GM19328 (cell line): ENCODE measurements around the gene ST8SIA2.

Experiments used
- ATAC-seq: cut with Tn5 transposase; IDR thresholded peaks from one replicate; pipeline ENCODE4 v1.9.1; 2021; ENCODE audit warnings: mild to moderate bottlenecking, moderate library complexity; ENCODE audit not compliant: unreplicated experiment

The ST8SIA2 gene, protein sequence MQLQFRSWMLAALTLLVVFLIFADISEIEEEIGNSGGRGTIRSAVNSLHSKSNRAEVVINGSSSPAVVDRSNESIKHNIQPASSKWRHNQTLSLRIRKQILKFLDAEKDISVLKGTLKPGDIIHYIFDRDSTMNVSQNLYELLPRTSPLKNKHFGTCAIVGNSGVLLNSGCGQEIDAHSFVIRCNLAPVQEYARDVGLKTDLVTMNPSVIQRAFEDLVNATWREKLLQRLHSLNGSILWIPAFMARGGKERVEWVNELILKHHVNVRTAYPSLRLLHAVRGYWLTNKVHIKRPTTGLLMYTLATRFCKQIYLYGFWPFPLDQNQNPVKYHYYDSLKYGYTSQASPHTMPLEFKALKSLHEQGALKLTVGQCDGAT

DNA sequence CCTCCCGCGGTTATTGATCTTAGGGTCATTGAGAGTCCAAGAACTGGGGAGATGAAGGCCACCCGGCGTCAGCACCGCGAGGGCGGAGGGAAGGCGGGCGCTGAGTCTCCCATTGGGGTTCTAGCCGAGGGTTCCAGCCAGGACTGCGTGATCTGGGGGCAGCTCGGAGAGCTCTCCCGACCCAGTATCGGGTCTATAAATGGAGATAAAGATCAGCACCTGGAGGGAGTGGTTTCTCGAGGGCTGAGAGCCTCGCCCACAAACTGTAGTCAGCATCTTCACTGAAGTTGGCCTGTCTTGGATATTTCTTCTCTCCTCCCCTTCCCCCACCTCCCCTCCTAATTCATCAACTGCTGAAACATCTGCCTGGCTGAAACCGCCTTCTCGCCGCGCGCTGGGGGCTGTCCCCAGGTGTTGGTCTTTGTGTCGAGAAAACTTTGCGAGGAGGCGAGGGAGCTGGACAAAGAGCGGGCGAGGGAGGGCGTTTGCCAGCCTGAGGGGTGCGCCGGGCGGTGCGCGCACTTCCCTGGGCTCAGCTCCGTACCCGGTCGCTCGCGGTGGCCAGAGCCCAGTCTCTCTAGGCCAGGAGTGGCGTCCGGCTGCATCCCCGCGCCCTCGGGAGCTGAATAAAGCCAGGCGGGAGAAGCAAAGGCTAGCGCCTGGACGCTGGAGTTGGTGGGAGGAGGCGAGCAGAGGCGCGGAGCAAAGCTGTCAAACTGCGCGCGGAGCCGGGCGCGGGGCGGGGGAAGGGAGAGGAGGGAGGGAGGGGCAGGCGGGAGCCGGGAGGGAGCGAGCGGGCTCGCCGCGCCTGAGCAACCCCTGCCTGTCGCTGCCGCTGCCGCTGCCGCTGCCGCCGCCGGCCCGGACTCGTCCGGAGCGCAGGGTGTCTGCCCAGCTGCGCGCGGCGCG, at the start of gene ST8SIA2:
Gene ST8SIA2, plus strand, starts transcription at position 811 of the 909 bp plus-strand sequence. CDS start 184 bp downstream, outside the sequence.
- ATAC-seq: no peak

DNA sequence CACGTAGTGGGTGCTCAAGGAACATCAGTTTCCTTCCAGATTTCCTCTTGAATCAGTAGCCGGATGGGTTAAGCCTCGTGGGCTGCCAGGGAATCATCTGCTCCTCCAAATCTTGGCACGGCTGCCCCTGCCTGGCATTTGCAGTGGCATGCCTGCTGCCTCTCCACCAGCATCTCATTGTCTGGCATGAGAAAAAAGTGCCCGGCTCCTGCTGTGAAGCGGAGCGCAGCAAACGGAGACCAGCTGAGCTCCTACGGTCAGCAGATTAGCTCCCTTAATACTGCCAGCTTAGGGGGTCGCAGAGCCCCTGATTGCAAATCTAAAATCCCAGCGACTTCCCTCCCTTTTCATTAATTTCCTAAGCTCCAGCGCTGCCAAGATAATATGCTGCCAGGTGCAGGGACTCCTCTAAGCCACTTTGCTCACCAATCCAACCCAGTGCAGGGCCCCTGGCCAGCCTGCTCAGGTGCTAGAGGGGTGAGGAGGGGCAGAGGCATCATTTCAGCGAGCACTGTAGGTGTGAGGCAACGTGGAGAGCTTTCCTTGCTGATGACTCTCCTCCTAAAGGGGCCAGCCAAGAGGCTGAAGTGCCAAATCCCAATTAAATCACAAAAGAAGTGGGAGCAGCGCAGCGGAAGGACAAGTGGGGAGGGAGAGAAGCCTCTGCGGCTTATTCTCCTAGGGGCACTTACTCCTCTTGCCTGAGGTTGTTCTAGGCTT, 49.6 kb upstream of the ST8SIA2 start:
- no peak for ATAC-seq

DNA sequence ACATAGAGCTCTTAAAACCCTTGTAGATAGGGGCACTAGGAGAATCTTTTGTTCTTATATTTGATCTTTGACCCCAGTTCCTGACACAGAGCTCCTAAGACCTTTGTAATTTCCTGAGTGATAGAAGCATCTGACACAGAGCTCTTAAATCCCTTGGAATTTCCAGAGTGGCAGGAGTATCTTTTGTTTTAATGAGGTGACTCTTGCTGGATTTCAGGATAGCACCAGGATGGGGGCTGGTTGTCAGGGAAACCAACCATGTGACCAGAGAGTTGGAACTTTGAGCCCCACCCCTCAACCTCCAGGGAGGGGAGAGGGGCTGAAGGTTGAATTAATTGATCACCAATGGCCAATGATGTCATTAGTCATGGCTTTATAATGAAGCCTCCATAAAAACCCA, 47.6 kb upstream of the ST8SIA2 start:
- ATAC-seq: no peak

DNA sequence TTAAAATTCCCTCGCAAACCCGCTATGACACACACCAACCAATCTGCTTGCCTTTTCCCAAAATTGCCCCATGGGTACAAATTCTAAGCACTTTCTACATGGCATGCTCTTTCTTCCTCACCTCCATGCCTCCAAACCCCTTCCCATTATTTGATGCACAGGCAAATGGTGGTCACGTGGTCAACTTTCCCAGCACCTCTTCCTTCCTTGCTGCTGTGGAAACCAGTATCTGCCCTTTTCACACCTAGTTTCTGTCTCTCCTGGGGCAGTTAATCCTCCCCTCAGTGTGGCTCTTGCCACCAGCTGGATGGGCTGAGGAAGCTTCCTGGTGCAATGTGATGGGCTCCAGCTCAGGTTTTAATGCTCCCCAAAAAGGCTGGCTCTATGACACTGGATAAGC, 38.4 kb upstream of the ST8SIA2 start:
- no peak for ATAC-seq

DNA sequence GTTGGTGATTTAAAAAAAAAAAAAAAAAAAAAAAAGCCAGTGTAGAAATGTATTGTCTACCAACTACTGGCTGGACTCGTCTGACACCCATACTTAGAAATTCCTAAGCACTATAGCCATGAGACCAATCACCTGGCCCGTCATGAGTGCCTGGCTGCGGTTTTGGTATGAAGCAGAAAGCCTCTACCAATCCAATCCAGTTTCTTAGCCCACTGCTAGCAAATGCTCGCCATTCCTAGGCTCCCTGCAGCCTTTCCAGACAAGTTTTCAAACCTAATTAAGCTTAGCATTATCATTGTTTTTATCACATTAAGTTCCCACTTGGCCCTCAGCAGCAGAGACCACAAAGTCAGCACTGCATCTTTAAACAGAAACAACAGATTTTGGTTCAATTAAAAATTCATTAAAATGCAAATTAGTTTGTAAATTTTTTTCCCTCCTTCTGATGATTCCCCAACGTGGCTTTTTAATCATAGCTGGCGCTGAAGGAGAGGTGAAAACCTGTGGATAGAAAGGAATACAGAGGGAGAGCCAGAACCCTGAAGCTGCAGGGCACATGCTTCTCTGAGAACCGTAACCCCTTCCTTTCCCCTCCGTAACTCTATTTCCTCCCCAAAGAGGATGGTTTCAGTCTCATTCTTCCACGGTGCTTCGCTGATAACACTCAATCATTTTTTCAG, 32.2 kb upstream of the ST8SIA2 start:
- ATAC-seq: no peak

DNA sequence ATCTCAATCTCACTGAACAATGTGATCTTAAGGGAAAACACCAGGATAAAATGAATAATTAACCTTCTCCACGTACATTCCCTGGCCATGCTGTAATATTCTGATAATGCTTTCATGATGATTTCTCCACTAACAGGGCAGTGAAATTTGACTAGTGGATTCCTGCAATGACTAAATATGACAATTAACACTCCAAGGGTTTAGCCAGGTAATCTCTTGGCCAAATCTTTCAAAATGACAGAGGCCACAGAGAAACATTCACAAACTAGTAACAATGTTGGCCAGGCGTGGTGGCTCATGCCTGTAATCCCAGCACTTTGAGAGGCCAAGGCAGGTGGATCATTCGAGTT, 31.7 kb upstream of the ST8SIA2 start:
- no peak for ATAC-seq

DNA sequence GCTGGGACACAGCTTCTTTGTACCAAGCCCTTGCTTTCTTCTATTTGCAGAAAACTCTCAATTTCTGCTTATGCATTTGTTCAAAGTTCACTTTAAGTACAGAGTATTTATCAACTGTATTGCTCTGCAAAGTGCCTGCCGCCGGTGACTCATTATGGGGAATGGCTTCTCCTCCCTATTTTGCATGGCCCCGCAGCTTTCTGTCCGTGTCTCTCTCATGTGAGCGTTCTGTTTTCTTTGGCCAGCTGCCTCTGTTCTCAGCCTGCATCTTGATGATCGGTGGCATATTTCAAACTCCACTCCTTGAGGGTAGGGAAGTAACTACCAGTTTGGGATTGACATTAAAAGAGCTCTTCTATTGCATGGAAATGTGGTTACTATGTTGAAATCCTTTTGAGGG, 28.6 kb upstream of the ST8SIA2 start:
- no peak for ATAC-seq

DNA sequence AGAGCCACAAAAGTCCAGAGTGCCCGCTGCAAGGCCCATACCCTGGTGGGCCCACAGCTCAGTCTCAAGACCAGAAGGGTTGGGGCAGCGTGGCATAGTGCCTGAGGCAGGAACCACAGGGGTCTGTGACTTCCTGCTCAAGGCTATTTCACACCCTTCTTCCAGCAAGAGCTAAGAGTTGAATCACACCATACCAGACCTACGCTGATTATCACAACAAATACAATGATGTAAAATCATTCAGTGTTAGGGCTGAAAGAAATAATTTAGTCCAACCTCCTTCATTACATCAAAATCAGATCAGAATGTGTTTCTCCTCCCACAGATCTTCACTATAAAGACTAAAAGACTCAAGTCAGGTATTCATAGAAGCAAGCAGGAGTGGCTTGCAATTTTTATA, 27.8 kb upstream of the ST8SIA2 start:
- no peak for ATAC-seq

DNA sequence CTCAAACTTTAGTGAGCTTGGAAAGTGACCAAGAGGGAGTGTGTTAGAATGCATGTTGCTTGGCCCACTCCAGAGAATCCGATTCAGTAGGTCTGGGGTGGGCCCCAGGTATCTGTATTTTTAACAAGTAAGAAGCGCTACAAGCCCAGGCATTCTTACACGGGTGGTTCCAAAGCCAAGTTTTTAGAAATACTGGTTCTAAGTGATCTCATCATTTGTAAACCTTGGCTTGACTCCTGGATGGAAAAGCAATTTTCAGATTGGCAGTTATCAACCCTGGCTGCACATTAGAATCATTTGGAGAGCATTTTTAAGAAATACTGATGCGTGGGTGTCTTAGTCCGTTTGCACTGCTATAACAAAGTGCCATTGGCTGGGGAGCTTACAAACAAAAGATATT, 27.3 kb upstream of the ST8SIA2 start:
- ATAC-seq: no peak

DNA sequence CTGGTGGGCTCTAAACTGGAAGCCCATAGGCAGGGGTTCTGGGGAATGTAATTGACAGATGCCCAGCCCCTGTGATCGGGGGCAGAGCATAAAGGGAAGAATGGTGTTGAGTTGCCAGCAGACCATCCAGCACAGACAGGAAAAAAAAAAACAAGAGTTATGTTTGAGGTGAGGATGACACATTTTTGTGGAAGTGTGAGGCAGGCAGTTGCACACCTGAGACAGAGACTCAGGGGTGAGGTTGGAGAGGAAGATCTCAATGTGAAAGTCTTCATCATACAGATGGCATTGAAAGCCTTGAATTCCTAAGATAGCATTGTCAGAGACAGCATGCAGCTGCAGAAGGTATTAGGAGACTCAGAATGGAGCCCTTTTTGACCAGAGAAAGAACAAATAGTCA, 18.6 kb upstream of the ST8SIA2 start:
- no peak for ATAC-seq

DNA sequence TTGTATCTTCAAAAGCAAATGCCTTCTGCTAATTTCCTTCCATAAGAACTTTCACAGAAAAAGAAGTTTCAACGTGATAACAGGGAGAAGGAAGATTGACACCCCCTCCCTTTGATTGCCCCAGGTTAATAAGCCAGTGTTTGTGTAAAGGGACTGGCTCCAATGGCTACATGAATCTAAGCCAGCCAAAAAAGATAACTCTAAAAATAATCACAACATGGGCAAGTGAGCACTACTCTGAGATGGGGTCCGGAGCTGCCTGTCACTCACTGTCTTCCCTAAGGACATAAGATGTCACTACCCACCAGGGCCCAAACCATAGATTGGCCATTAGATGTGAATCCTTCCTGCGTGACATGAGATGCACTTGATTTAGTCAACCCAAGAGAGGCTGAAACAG, 17.6 kb upstream of the ST8SIA2 start:
- ATAC-seq: no peak

DNA sequence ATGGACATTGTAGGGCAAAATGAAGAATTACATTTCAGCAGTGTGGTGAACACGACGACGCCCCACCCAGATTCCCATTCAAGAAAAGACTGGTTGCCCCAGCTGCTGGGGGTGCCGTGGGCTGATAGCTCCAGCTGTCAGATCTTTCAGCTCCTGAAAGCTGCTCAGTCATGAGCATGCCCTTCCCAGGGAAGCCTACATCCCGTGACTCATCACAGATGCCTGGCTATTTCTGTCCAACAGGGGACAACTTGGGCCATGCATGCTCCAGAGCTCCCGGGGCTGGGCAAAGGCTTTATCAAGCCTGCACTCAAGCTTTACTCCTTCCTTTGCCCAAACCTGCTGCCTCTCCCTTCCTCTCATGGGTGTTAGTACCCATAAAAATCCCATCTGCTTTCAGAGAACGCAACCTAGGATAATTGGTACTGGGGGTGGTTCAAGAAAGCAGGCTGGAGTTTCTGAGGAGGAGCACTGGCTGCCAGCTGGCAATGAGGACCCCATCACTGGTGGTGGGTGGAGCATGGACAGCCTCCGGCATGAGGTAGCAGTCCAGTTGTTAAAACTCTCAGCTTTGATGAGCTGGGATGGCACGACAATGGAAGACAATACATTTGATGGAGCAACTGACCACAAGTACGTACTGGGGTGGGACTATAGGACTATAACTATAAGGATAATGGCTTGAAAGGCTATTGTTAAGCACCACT, 16.4 kb upstream of the ST8SIA2 start:
- no peak for ATAC-seq

DNA sequence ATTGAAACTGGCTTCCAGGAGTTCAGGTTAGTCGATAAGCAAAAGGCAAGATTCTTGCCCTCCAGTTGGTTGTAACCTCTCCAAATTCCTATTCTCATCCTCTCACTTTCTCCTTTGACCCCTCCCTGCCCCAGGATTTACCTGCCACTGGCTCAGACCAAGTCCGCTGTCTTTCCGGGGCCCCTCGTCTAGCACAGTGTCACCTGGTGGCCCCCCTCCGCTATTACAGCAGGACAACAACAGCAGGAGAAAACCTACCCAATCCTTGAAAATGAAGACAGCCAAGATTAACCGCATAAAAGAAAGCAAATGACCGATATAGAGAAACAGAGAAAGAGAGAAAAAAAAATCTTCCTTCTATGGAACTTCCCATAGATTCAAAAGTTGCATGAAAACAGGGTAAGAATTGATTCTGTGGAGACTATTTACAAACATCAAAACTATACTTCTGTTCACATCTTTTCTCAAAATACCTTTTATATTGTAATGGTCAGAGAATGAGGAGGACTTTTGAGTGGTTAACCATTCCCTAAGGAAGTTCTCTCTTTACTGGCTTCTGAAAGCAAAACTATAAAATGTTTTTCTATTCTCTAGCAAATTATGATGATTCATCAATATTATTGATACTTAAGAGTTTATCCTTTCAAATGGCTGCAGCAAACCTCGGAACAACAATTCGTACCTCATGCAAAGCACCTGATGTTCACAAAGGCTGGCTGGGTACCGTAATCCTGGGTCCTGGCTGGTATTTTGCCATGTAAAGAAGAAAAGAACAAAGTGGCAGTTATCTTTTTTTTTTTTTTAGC, 10.0 kb upstream of the ST8SIA2 start:
- ATAC-seq: no peak

DNA sequence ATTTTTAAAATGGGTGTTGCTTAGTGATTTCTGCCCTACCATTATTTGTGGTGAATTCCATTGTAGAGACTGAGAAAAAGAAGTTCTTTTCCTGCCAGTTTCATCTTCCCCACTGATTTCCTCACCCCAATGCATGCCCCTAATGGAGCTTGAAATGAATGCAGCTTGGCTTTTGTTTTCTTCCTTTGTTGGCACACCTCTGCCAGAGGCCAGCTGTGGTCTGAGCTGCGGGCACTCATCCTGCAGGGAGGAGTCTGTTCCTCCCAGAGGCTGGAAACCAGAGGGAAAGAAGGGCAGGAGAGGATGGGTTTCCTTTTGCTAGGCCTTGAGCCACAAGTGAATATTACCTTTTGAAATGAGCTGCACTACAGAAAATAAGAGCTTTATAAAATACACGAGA, 9.3 kb upstream of the ST8SIA2 start:
- no peak for ATAC-seq

DNA sequence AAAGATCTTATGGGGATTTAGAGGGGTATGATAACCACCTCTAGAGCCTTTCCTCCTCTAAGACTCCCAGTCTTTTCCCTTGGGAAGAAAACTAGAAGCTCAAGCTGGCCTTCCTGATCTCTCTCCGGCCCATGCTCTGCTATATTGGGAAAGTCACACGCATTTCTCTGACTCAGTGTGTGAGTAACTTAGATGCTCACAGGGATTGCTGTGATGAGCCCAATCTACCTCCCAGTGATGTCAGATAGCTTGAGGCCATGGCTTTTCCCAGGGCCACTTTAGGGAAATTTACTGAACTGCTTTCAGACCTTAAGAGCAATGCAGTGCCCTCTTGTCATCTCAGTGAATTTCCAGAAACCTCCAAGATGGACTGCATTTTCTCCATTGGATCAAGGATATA, 8.6 kb upstream of the ST8SIA2 start:
- no peak for ATAC-seq

DNA sequence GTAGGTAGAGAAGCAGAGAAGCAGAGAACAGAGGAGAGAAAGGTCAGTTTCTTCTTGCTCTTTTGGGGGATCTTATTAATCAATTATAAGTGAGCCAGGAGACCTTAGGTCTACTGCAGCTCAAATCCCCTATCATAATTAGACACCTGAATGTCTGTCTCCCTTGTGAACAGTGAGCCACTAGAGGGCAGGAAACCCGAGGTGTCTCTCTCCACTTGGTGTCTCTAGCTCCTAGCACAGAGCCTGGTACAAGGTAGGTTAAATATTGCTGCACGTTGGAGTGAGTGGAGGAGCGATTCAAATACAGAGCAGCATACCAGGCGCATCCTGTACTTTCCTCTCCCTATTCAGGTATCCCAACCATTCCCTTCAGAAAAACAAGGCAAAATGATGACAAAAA, 2.0 kb upstream of the ST8SIA2 start:
- no peak for ATAC-seq

DNA sequence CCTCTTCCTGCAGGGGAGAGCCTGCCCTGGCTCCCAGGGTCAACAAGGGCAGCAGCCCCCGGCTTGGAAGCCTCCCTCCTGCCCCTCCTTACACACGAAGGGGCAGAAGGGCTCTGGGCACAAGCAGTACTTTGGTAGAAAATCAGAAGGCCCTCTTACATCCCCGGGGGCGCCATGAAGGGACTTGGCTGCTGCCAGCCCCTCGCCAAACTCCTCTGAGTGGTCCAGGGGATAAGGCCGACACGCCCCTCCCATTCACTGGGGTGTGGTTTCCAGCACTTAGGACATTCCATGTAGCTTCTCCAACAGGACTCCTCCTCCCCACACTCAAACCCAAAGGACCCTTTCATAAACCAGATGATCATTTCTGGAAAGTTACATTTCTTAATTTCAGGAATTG, 1.2 kb upstream of the ST8SIA2 start:
- no peak for ATAC-seq

DNA sequence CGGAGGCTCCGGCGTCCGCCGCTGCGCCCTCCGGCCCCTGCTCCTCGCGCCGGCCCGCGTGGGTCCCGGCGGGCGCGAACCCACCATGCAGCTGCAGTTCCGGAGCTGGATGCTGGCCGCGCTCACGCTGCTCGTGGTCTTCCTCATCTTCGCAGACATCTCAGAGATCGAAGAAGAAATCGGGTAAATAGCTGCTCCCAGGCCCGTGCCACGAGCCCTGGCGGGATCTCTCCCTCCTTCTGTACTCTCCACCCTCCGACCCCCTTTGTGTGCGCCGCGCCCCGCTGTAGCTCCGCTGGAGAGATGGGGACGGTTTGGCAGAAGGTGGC, 263 bp downstream of the ST8SIA2 start:
- ATAC-seq: no peak

DNA sequence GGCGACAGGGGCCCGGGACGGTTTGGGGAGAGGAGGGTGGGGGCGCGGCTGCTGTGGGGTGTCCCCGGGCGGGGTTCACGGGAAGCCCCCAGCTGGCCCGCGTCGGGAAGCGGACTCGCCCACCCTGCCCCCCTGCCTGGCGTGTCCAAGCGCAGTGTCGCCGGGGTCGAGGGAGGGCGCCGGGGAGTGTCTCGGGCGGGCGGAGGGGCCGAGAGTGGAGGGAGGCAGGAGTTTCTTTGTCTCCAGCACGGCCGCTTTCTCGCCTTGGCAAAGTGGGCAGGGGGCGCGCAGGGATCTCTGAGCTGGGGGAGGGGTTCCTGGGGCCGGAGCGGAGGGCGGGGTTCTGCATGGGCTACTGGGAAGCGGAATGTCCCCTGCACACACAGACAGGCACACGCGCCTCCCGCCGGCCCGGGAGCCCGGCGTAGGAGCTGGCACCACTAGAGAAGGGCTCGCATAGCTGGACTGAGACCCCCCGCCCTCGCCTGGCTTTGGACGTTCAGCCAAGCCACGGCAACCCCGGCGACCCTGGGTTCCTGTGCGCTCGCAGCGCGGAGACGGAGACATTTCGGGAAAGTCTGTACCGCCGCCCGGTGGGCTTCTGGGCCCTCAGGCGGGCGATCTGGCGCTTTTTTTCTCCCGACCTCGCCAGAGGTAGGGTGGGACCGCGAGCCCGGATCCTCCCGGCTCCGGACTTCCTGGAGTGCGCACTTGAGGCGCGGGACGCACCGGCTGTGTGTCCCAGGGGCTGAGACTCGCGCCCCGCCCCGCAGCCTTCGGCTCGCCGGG, 822 bp downstream of the ST8SIA2 start:
- ATAC-seq: no peak
